Measurements from ENCODE around the gene SH3RF3.

Gene SH3RF3

GRCh38 chr2:109340381-109340780 lies 211.4 kb downstream of the SH3RF3 start:
- TF ChIP-seq GATA1 (IDR thresholded peaks at IDR 0.05; ENCODE audit: low read depth, low read length) (no peak), POLR2A (IDR thresholded peaks at IDR 0.05; ENCODE audit: low read length) (no peak)
- DNase-seq = no peak

- DNase-seq = no peak
- no peak for TF ChIP-seq POLR2A (IDR thresholded peaks at IDR 0.05; ENCODE audit: low read length)
- TF ChIP-seq GATA1 (IDR thresholded peaks at IDR 0.05; ENCODE audit: low read depth, low read length) = no peak
Measured at GRCh38 chr2:109341355-109342255, 212.6 kb downstream of the SH3RF3 start.

GRCh38 chr2:109342256-109342850 lies 213.3 kb downstream of the SH3RF3 start:
- no peak for TF ChIP-seq POLR2A (IDR thresholded peaks at IDR 0.05; ENCODE audit: low read length)
- TF ChIP-seq GATA1 (IDR thresholded peaks at IDR 0.05; ENCODE audit: low read depth, low read length) = no peak
- no peak for DNase-seq

GRCh38 chr2:109342930-109343329 lies 213.9 kb downstream of the SH3RF3 start:
- no peak for DNase-seq
- TF ChIP-seq POLR2A (IDR thresholded peaks at IDR 0.05; ENCODE audit: low read length) = no peak
- no peak for TF ChIP-seq GATA1 (IDR thresholded peaks at IDR 0.05; ENCODE audit: low read depth, low read length)

GRCh38 chr2:109343460-109343859 lies 214.5 kb downstream of the SH3RF3 start:
- TF ChIP-seq POLR2A (IDR thresholded peaks at IDR 0.05; ENCODE audit: low read length) (no peak), GATA1 (IDR thresholded peaks at IDR 0.05; ENCODE audit: low read depth, low read length) (no peak)
- no peak for DNase-seq

GRCh38 chr2:109344270-109344805 lies 215.3 kb downstream of the SH3RF3 start:
- TF ChIP-seq POLR2A (IDR thresholded peaks at IDR 0.05; ENCODE audit: low read length) = no peak
- no peak for TF ChIP-seq GATA1 (IDR thresholded peaks at IDR 0.05; ENCODE audit: low read depth, low read length)
- DNase-seq = no peak

- TF ChIP-seq POLR2A (IDR thresholded peaks at IDR 0.05; ENCODE audit: low read length) (no peak), GATA1 (IDR thresholded peaks at IDR 0.05; ENCODE audit: low read depth, low read length) (no peak)
- DNase-seq = no peak
Measured at GRCh38 chr2:109345091-109345490, 216.1 kb downstream of the SH3RF3 start.

GRCh38 chr2:109345653-109346480 lies 216.9 kb downstream of the SH3RF3 start:
- DNase-seq = no peak
- no peak for TF ChIP-seq GATA1 (IDR thresholded peaks at IDR 0.05; ENCODE audit: low read depth, low read length)
- TF ChIP-seq POLR2A (IDR thresholded peaks at IDR 0.05; ENCODE audit: low read length) = no peak

- TF ChIP-seq POLR2A (IDR thresholded peaks at IDR 0.05; ENCODE audit: low read length) (no peak), GATA1 (IDR thresholded peaks at IDR 0.05; ENCODE audit: low read depth, low read length) (no peak)
Measured at GRCh38 chr2:109346601-109347228, 217.7 kb downstream of the SH3RF3 start.

GRCh38 chr2:109347626-109348025 lies 218.6 kb downstream of the SH3RF3 start:
- no peak for DNase-seq
- no peak for TF ChIP-seq POLR2A (IDR thresholded peaks at IDR 0.05; ENCODE audit: low read length)
- no peak for TF ChIP-seq GATA1 (IDR thresholded peaks at IDR 0.05; ENCODE audit: low read depth, low read length)

More at GRCh38 chr2:109346601-109347228, 217.7 kb downstream of the SH3RF3 start:
- no peak for DNase-seq

GRCh38 chr2:109348190-109348589 lies 219.2 kb downstream of the SH3RF3 start:
- TF ChIP-seq GATA1 (IDR thresholded peaks at IDR 0.05; ENCODE audit: low read depth, low read length) = no peak
- no peak for TF ChIP-seq POLR2A (IDR thresholded peaks at IDR 0.05; ENCODE audit: low read length)
- no peak for DNase-seq

- no peak for DNase-seq
- no peak for TF ChIP-seq POLR2A (IDR thresholded peaks at IDR 0.05; ENCODE audit: low read length)
- no peak for TF ChIP-seq GATA1 (IDR thresholded peaks at IDR 0.05; ENCODE audit: low read depth, low read length)
Measured at GRCh38 chr2:109348671-109349502, 219.9 kb downstream of the SH3RF3 start.
